ENCODE measurements around the gene MID1IP1.

The MID1IP1 gene

DNA sequence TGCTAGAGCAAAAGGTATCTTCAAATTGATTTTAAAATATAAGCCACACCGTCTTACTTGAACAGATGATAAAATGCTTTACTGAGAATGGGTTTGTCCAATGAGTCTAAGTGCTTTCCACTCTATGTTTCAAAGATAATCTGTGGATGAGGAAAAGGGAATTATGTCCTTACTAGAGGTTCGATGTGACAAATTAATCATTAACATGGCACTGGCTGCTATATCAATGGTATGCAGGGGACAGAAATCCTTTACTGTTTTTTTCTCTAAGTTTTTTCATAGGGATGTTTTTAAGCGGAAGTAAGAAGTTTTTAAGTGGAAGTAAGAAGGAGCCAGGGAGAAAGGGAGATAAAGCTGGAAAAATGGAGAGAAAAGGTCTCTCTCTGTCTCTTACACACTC lies 38.0 kb downstream of the MID1IP1 start:
- Mint-ChIP-seq H3K4me1 (ENCODE audit: low read depth) (no peaks in the 10 kb centered on the region), H3K9me3 (no peaks in the 10 kb centered on the region), H3K27ac (no peak overlapping the region), H3K4me3 (no peak overlapping the region), H3K27me3 (ENCODE audit: low read depth) (peaks cover 3% of the 10 kb centered on the region), H3K36me3 (ENCODE audit: low read depth) (no peaks in the 10 kb centered on the region)
- no peak for DNase-seq (ENCODE audit: low spot score)

DNA sequence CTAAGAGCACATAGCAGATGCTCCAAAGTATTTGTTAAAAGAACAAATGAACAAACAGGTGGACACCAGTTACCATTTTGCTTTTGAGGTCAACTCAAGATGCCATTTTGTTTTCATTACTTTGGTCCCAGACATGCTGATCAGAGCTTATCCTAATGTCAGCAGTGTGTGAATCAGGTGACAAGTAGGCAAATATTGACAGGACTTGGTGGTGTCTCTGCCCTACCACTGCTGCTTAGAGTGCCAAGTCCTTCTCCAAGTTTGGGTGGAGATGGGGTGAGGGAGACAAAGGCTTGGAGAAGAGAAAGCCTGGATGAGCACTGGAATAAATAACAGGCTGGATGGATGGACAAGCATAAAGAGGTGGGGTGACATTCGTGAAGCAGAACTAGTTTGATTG lies 38.7 kb downstream of the MID1IP1 start:
- DNase-seq (ENCODE audit: low spot score), result no peak
- H3K4me1 Mint-ChIP-seq (ENCODE audit: low read depth), result no peaks in the 10 kb centered on the region
- H3K27me3 Mint-ChIP-seq (ENCODE audit: low read depth), result peaks cover 3% of the 10 kb centered on the region
- H3K27ac Mint-ChIP-seq, result no peak overlapping the region
- no peak overlapping the region for H3K4me3 Mint-ChIP-seq
- no peaks in the 10 kb centered on the region for H3K9me3 Mint-ChIP-seq
- H3K36me3 Mint-ChIP-seq (ENCODE audit: low read depth), result no peaks in the 10 kb centered on the region

DNA sequence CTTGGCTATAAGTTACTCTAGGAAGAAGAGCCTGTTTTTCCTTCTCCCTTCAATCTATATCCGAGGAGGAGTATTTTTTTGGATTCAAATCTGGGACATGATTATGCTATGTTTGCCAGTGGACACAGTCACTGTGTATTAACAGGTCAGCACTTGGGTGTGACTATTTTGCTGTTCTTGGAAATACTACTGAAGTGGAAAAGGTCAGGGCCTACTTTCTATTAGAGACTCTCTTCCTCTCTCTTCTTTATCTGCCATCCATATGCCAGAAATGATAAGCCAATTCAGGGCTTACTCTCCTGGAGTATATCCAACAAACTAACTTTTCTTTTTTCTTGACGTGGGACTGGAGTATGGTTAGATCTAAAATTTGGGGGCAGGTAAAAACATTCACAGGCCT lies 40.5 kb downstream of the MID1IP1 start:
- no peak for DNase-seq (ENCODE audit: low spot score)
- Mint-ChIP-seq H3K36me3 (ENCODE audit: low read depth) (no peaks in the 10 kb centered on the region), H3K4me1 (ENCODE audit: low read depth) (peaks cover 4% of the 10 kb centered on the region), H3K27ac (no peak overlapping the region), H3K27me3 (ENCODE audit: low read depth) (peaks cover 3% of the 10 kb centered on the region), H3K4me3 (no peak overlapping the region), H3K9me3 (no peaks in the 10 kb centered on the region)

DNA sequence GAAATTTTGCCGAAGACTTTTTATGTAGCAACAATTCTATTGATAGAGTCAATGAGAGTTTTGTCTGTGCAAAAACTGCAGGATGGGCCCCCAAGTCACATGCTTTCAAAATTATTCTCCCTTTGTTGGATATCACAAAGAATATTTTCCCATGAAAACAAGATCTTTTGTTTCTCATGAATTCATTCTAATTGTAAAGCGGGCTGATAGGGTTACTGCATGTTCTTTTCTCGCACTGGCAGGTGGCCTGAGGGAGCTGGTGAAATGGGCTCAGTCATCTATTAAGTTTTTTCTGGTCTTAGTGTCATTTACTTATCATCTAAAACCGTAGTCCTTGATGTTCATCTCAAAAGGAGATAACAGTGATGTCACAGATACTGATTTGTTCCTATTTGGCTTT lies 44.2 kb downstream of the MID1IP1 start:
- Mint-ChIP-seq H3K27ac (no peak overlapping the region), H3K27me3 (ENCODE audit: low read depth) (no peaks in the 10 kb centered on the region), H3K4me1 (ENCODE audit: low read depth) (peaks cover 4% of the 10 kb centered on the region), H3K9me3 (no peaks in the 10 kb centered on the region), H3K4me3 (no peak overlapping the region), H3K36me3 (ENCODE audit: low read depth) (no peaks in the 10 kb centered on the region)
- no peak for DNase-seq (ENCODE audit: low spot score)

DNA sequence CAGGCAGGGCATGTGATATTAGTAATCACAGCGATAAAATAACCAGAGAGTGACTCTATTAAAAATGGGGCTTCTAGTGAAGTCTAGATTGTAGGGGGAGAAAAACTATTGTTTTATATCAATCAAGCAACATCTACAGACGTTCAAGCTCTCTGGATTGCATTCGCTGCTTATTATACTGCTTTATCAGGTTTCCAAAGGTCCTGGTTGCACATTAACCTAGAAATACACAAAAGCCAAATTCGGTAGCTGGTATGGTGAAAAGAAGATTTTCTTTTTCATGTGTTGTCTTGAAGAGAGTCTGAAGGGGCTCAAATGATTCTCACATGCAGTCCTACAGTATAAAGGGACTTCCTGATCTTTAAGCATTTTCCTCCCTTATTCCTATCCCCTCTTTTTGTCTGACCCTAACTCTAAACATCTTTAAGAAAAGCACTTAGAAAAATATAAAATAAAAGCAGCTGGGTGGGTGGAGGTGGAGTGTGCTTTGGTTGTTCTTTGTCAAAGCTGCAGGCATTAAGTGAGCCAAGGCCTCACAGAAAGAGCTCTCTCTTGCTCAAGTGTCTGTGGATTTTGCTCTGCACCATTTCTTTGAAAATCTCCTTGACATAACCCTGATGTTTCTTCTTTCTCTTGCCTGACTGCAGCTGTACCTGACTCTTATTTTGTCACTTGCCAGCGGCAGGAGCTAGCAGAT lies 46.1 kb downstream of the MID1IP1 start:
- peaks cover 4% of the 10 kb centered on the region for H3K4me1 Mint-ChIP-seq (ENCODE audit: low read depth)
- H3K36me3 Mint-ChIP-seq (ENCODE audit: low read depth), result no peaks in the 10 kb centered on the region
- no peaks in the 10 kb centered on the region for H3K9me3 Mint-ChIP-seq
- no peak overlapping the region for H3K4me3 Mint-ChIP-seq
- no peak for DNase-seq (ENCODE audit: low spot score)
- H3K27me3 Mint-ChIP-seq (ENCODE audit: low read depth), result no peaks in the 10 kb centered on the region
- H3K27ac Mint-ChIP-seq, result no peak overlapping the region

DNA sequence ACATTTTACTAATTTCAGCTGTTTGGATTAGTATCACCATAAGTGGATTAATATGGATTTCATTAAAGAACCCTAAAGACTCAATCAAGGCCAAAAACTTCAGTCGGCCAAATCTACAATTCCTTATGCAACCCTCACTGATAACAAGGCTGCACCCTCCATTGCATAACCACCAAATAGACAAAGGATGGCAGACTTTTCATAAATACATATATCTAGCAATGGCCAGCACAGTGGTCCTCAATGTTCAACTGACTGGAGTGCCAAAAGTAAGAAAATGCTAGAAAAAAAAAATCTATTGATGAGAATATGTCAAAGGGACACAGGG lies 46.6 kb downstream of the MID1IP1 start:
- DNase-seq (ENCODE audit: low spot score), result no peak
- Mint-ChIP-seq H3K4me3 (no peak overlapping the region), H3K27ac (no peak overlapping the region), H3K36me3 (ENCODE audit: low read depth) (no peaks in the 10 kb centered on the region), H3K9me3 (no peaks in the 10 kb centered on the region), H3K27me3 (ENCODE audit: low read depth) (no peaks in the 10 kb centered on the region), H3K4me1 (ENCODE audit: low read depth) (peaks cover 4% of the 10 kb centered on the region)

DNA sequence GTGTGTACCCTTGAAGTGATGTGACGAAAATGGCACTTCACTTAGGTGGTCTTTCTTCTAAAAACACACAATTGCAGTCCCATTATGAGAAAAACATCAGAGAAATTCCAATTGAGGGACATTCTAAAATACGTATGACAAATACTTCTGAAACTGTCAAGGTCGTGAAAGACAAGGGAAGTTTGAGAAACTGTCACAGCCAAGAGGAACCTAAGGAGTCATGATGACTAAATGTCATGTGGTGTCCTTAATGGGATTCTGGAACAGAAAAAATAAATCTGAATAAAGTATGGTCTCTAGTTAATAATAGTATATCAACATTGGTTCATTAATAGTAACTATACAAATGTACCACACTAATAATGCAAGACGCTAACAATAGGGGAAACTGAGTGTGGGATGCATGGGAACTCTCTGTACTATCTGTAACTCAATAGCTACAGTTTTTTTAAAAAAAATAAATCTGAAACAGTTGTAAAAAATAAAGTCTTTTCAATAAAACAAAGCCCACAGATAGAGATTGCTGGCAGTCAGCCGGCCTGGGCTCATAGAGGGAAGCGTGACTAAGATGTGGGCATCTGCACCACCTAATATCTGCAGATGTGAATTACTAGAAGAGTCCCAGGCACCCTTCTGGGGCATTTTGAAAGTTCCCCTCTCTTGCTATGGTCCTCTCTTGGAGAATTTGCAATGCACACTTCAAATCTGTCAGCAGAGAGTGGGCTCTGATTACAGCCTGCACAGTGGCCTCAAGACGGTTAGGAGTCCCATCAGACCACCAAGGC lies 47.6 kb downstream of the MID1IP1 start:
- no peaks in the 10 kb centered on the region for H3K36me3 Mint-ChIP-seq (ENCODE audit: low read depth)
- H3K4me3 Mint-ChIP-seq, result no peak overlapping the region
- DNase-seq (ENCODE audit: low spot score), result no peak
- no peaks in the 10 kb centered on the region for H3K9me3 Mint-ChIP-seq
- peaks cover 4% of the 10 kb centered on the region for H3K4me1 Mint-ChIP-seq (ENCODE audit: low read depth)
- H3K27me3 Mint-ChIP-seq (ENCODE audit: low read depth), result no peaks in the 10 kb centered on the region
- no peak overlapping the region for H3K27ac Mint-ChIP-seq

DNA sequence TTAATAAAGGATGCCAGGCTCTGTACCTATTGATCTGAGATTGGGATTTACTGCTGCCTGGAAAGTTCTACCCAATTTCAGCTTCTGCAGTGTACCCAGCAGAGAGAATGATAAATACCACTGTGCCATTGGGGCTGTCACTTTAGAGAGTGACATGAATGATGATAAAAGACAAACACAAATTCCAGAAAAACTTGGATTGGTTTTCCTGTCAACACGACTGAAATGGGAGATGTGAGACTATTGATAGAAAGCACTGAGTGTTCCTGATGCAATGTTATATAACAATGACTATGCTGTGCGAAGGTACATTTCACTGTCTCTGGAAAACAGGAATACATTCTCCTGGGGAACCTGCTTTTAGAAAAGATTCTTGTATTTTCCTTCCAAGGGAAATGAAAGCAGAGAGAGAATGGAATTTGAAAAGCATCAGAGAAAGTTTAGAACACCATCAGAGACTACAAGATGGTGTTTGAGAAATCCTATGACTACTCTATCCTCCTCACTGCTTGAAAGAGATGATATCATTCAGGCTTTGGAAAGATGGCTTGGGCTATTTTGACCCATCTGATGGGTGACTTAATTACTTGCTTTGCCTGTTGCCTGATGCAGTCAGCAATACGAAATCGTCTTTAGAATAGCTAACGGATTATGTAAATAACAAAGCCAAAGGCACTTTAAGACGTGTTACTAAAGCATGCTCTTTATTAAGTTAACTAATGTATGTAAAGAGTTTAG lies 49.7 kb downstream of the MID1IP1 start:
- H3K9me3 Mint-ChIP-seq, result no peaks in the 10 kb centered on the region
- H3K4me3 Mint-ChIP-seq, result no peak overlapping the region
- H3K36me3 Mint-ChIP-seq (ENCODE audit: low read depth), result no peaks in the 10 kb centered on the region
- no peaks in the 10 kb centered on the region for H3K27me3 Mint-ChIP-seq (ENCODE audit: low read depth)
- H3K27ac Mint-ChIP-seq, result no peak overlapping the region
- peaks cover 3% of the 10 kb centered on the region for H3K4me1 Mint-ChIP-seq (ENCODE audit: low read depth)
- DNase-seq (ENCODE audit: low spot score), result no peak

DNA sequence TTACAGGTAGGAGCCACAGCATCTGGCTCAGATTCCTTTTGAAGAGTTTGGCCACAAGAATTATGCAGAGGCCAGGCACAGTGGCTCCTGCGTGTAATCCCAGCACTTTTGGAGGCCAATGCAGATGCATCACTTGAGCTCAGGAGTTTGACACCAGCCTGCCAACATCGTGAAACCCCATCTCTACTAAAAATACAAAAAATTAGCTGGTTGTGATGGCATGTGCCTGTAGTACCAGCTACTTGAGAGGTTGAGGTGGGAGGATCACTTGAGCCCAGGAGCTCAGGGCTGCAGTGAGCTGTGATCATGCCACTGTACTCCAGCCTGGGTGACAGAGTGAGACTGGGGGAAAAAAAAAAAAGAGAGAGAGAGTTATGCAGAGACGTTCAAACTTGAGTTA lies 53.0 kb downstream of the MID1IP1 start:
- Mint-ChIP-seq H3K4me1 (ENCODE audit: low read depth) (no peaks in the 10 kb centered on the region), H3K4me3 (no peak overlapping the region), H3K27me3 (ENCODE audit: low read depth) (no peaks in the 10 kb centered on the region), H3K36me3 (ENCODE audit: low read depth) (no peaks in the 10 kb centered on the region), H3K9me3 (no peaks in the 10 kb centered on the region), H3K27ac (no peak overlapping the region)
- no peak for DNase-seq (ENCODE audit: low spot score)

Data from T-helper 2 cell treated with Interferon-gamma antibody and Interleukin-4, amounts not matched to agents 5 μg/mL and 100 μg/mL, for 36 hours (primary cell).